H9 (cell line): Measurements from ENCODE around the gene CD47. TPM values are rescaled to one million over a fixed set of nuclear protein-coding genes. Genes with fewer than 3 reads are reported as not detected.

Source experiments
- DNase-seq: peaks from one replicate; pipeline ENCODE4 v3.0.0-alpha.2; 2017
- H2AFZ ChIP-seq: one replicate; pipeline ENCODE4 v1.6.1; 2013; ENCODE audit warnings: mild to moderate bottlenecking, low read length, control low read depth, moderate library complexity
- H2AK5ac ChIP-seq: 2 replicates; pipeline ENCODE4 v1.6.1; 2013; ENCODE audit warnings: low read length, control low read depth, mixed read lengths; ENCODE audit not compliant: insufficient read length
- H2BK120ac ChIP-seq: one replicate; pipeline ENCODE4 v1.6.1; 2013; ENCODE audit warnings: low read depth, mild to moderate bottlenecking, low read length, control low read depth, inconsistent platforms; ENCODE audit not compliant: poor library complexity, severe bottlenecking
- H2BK12ac ChIP-seq: 2 replicates; pipeline ENCODE4 v1.6.1; 2013; ENCODE audit warnings: low read length, control low read depth, mixed read lengths, low read depth; ENCODE audit not compliant: insufficient read length
- H2BK15ac ChIP-seq: 2 replicates; pipeline ENCODE4 v1.6.1; 2013; ENCODE audit warnings: low read depth, low read length, control low read depth
- H2BK20ac ChIP-seq: one replicate; pipeline ENCODE4 v1.6.1; 2013; ENCODE audit warnings: low read depth, mild to moderate bottlenecking, low read length, control low read depth, inconsistent platforms; ENCODE audit not compliant: poor library complexity, severe bottlenecking
- H2BK5ac ChIP-seq: 2 replicates; pipeline ENCODE4 v1.6.1; 2013; ENCODE audit warnings: low read length, control low read depth, mixed read lengths; ENCODE audit not compliant: insufficient read length
- H3K14ac ChIP-seq: 2 replicates; pipeline ENCODE4 v1.6.1; 2013; ENCODE audit warnings: low read length, control low read depth; ENCODE audit not compliant: insufficient read depth
- H3K18ac ChIP-seq: 2 replicates; pipeline ENCODE4 v1.6.1; 2013; ENCODE audit warnings: low read depth, mild to moderate bottlenecking, mixed read lengths, low read length, control low read depth; ENCODE audit not compliant: insufficient read length
- H3K23ac ChIP-seq: 2 replicates; pipeline ENCODE4 v1.6.1; 2013; ENCODE audit warnings: low read length, control low read depth, mixed read lengths, low read depth; ENCODE audit not compliant: insufficient read length
- H3K23me2 ChIP-seq: 2 replicates; pipeline ENCODE4 v1.6.1; 2013; ENCODE audit warnings: low read depth, mild to moderate bottlenecking, mixed read lengths, low read length, control low read depth; ENCODE audit not compliant: insufficient read length, poor library complexity, severe bottlenecking
- H3K27ac ChIP-seq: 2 replicates; pipeline ENCODE4 v1.5.1; 2013; ENCODE audit warnings: low read length, control low read depth, mixed read lengths, low read depth; ENCODE audit not compliant: insufficient read length
- H3K27me3 ChIP-seq: 2 replicates; pipeline ENCODE4 v1.6.1; 2013; ENCODE audit warnings: low read length, control low read depth, inconsistent platforms; ENCODE audit not compliant: insufficient read depth
- H3K4ac ChIP-seq: 2 replicates; pipeline ENCODE4 v1.6.1; 2013; ENCODE audit warnings: low read depth, mild to moderate bottlenecking, control low read depth, inconsistent platforms, low read length, moderate library complexity
- H3K4me1 ChIP-seq: 2 replicates; pipeline ENCODE4 v1.6.1; 2013; ENCODE audit warnings: low read length, control low read depth, inconsistent platforms; ENCODE audit not compliant: insufficient read depth
- H3K4me2 ChIP-seq: 2 replicates; pipeline ENCODE4 v1.6.1; 2013; ENCODE audit warnings: low read length, control low read depth, mixed read lengths; ENCODE audit not compliant: insufficient read length, insufficient read depth
- H3K56ac ChIP-seq: 2 replicates; pipeline ENCODE4 v1.6.1; 2013; ENCODE audit warnings: low read depth, mild to moderate bottlenecking, mixed read lengths, low read length, control low read depth; ENCODE audit not compliant: insufficient read length
- H3K79me1 ChIP-seq: 2 replicates; pipeline ENCODE4 v1.6.1; 2013; ENCODE audit warnings: low read depth, mild to moderate bottlenecking, moderate library complexity, low read length, control low read depth, inconsistent platforms; ENCODE audit not compliant: insufficient read depth, poor library complexity, severe bottlenecking
- H3K79me2 ChIP-seq: 2 replicates; pipeline ENCODE4 v1.6.1; 2013; ENCODE audit warnings: low read length, control low read depth, inconsistent platforms; ENCODE audit not compliant: insufficient read depth
- H3K9ac ChIP-seq: 2 replicates; pipeline ENCODE4 v1.6.1; 2013; ENCODE audit warnings: low read length, control low read depth, mixed read lengths; ENCODE audit not compliant: insufficient read length; ENCODE audit errors: extremely low read depth
- H3K9me3 ChIP-seq: one replicate; pipeline ENCODE4 v1.6.1; 2013; ENCODE audit warnings: low read depth, low read length, inconsistent platforms; ENCODE audit not compliant: control insufficient read depth
- H3T11ph ChIP-seq: one replicate; pipeline ENCODE4 v1.6.1; 2013; ENCODE audit warnings: mild to moderate bottlenecking, low read length, control low read depth, inconsistent platforms
- H4K20me1 ChIP-seq: one replicate; pipeline ENCODE4 v1.6.1; 2013; ENCODE audit not compliant: control insufficient read depth, insufficient read length, insufficient read depth
- H4K5ac ChIP-seq: 2 replicates; pipeline ENCODE4 v1.6.1; 2013; ENCODE audit warnings: low read depth, mild to moderate bottlenecking, mixed read lengths, low read length, control low read depth; ENCODE audit not compliant: insufficient read length
- H4K8ac ChIP-seq: replicated peaks from 2 replicates; pipeline ENCODE4 v1.6.1; 2013; ENCODE audit warnings: low read length, control low read depth, mixed read lengths, low read depth; ENCODE audit not compliant: insufficient read length
- H4K91ac ChIP-seq: 2 replicates; pipeline ENCODE4 v1.6.1; 2013; ENCODE audit warnings: low read depth, mild to moderate bottlenecking, moderate library complexity, mixed read lengths, low read length, control low read depth; ENCODE audit not compliant: insufficient read length
- H3K27ac Mint-ChIP-seq, 3 experiments: 2 replicates in 2 of 3; 3 replicates in 1 of 3; pipeline ENCODE4 v1.8.0; 2020 to 2021; ENCODE audit warnings: mixed read lengths in 3 of 3, mild to moderate bottlenecking in 1 of 3, moderate library complexity in 1 of 3
- H3K27me3 Mint-ChIP-seq: 2 replicates; pipeline ENCODE4 v1.8.0; 2021; ENCODE audit warnings: low read depth, mild to moderate bottlenecking, moderate library complexity, mixed read lengths
- H3K36me3 Mint-ChIP-seq, 3 experiments: 2 replicates in 2 of 3; 3 replicates in 1 of 3; pipeline ENCODE4 v1.8.0; 2020 to 2021; ENCODE audit warnings: low read depth in 3 of 3, mixed read lengths in 3 of 3; ENCODE audit not compliant: insufficient read depth in 1 of 3
- H3K4me1 Mint-ChIP-seq, 2 experiments: 2 replicates each; pipeline ENCODE4 v1.8.0; 2020; ENCODE audit warnings: mixed read lengths in 2 of 2
- H3K4me3 Mint-ChIP-seq, 2 experiments: 2 replicates in 1 of 2; 3 replicates in 1 of 2; pipeline ENCODE4 v1.8.0; 2020 to 2021; ENCODE audit warnings: mild to moderate bottlenecking in 2 of 2, mixed read lengths in 2 of 2, moderate library complexity in 1 of 2
- H3K9me3 Mint-ChIP-seq, 2 experiments: 2 replicates in 1 of 2; 3 replicates in 1 of 2; pipeline ENCODE4 v1.8.0; 2020; ENCODE audit warnings: mild to moderate bottlenecking in 2 of 2, mixed read lengths in 2 of 2, moderate library complexity in 1 of 2
- CTCF ChIP-seq: fragments of 200-600 bp; sonication (generic); conservative IDR thresholded peaks from 3 replicates; pipeline ENCODE4 v1.8.0; 2021; ENCODE audit warnings: antibody characterized with exemption, mild to moderate bottlenecking
- total RNA-seq: library from RNA; stranded (reverse); gene quantifications from 2 replicates; pipeline ENCODE4 v1.2.1, GENCODE V29; 2021

CD47 gene
- total RNA-seq, 1 experiment from 2014 or later = 15.4 TPM

- H4K20me1 ChIP-seq = no peaks in the 10 kb centered on the region
- H3K9me3 ChIP-seq = no peaks in the 10 kb centered on the region
- no peak overlapping the region for H2BK20ac ChIP-seq
- H2AK5ac ChIP-seq = no peak overlapping the region
- no peak overlapping the region for H3K27ac ChIP-seq
- H3K4me2 ChIP-seq = no peak overlapping the region
- no peak overlapping the region for H3K18ac ChIP-seq
- no peak overlapping the region for H3K14ac ChIP-seq
- Mint-ChIP-seq H3K9me3 (no peaks in the 10 kb centered on the region), H3K27me3 (peaks cover 1% of the 10 kb centered on the region), H3K36me3 (no peaks in the 10 kb centered on the region), H3K4me1 (peaks cover 3 to 8% of the 10 kb centered on the region in 2 experiments; a peak in 3 of 4 replicates), H3K27ac (no peak overlapping the region), H3K4me3 (no peak overlapping the region)
- H3K4ac ChIP-seq = no peak overlapping the region
- no peak overlapping the region for H4K91ac ChIP-seq
- H2AFZ ChIP-seq = no peak overlapping the region
- no peaks in the 10 kb centered on the region for H3K23me2 ChIP-seq
- no peaks in the 10 kb centered on the region for H3K79me1 ChIP-seq
- H3K79me2 ChIP-seq = no peaks in the 10 kb centered on the region
- no peak overlapping the region for H4K5ac ChIP-seq
- DNase-seq = no peak
- H3K56ac ChIP-seq = no peak overlapping the region
- TF ChIP-seq CTCF = no peak
- no peak overlapping the region for H2BK120ac ChIP-seq
- no peak overlapping the region for H2BK5ac ChIP-seq
- no peak overlapping the region for H3K9ac ChIP-seq
- H3K23ac ChIP-seq = no peak overlapping the region
- no peaks in the 10 kb centered on the region for H3K4me1 ChIP-seq
- no peaks in the 10 kb centered on the region for H3K27me3 ChIP-seq
- no peak overlapping the region for H4K8ac ChIP-seq
- H2BK15ac ChIP-seq = no peak overlapping the region
- H2BK12ac ChIP-seq = no peak overlapping the region
- no peak overlapping the region for H3T11ph ChIP-seq
Measured at GRCh38 chr3:108106449-108106848, 15.6 kb upstream of the CD47 start.
